Neural progenitor cell (in vitro differentiated cells): ENCODE measurements around the gene ANKRD28.

ENCODE experiments used
- EZH2 ChIP-seq: fragments of 200-600 bp; sonication (generic); IDR thresholded peaks from 2 replicates; pipeline ENCODE4 v1.6.1; 2017; ENCODE audit warnings: antibody characterized with exemption, mild to moderate bottlenecking, moderate library complexity
- EZH2phosphoT487 ChIP-seq: fragments of 200-600 bp; sonication (generic); IDR thresholded peaks from 2 replicates; pipeline ENCODE4 v1.6.1; 2017; ENCODE audit warnings: antibody characterized with exemption
- TF ChIP-seq, protein P1 (sequence below): fragments of 200-600 bp; sonication (generic); IDR thresholded peaks from 2 replicates; pipeline ENCODE4 v1.5.1; 2017; ENCODE audit warnings: antibody characterized with exemption, mild to moderate bottlenecking

DNA sequence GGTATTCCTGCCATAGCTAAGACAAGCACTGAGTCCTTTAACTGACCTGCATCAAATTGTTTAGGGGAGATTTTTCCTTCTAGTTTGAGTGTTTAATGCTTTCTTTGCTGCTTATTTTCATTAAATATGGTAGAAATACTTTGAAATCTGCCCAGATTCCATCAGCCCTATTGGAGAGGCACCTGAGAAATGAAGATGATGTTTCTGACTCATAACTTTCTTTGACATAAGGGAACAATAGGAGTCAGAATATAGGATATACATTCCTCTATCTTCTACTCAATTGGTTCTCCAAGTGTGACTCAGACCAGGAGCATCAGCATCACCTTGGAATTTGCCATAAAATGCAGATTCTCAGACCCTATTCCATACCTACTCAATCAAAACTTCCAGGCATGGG, 168.8 kb downstream of the ANKRD28 start:
- no peak for TF ChIP-seq EZH2
- TF ChIP-seq, protein P1, sequence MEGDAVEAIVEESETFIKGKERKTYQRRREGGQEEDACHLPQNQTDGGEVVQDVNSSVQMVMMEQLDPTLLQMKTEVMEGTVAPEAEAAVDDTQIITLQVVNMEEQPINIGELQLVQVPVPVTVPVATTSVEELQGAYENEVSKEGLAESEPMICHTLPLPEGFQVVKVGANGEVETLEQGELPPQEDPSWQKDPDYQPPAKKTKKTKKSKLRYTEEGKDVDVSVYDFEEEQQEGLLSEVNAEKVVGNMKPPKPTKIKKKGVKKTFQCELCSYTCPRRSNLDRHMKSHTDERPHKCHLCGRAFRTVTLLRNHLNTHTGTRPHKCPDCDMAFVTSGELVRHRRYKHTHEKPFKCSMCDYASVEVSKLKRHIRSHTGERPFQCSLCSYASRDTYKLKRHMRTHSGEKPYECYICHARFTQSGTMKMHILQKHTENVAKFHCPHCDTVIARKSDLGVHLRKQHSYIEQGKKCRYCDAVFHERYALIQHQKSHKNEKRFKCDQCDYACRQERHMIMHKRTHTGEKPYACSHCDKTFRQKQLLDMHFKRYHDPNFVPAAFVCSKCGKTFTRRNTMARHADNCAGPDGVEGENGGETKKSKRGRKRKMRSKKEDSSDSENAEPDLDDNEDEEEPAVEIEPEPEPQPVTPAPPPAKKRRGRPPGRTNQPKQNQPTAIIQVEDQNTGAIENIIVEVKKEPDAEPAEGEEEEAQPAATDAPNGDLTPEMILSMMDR = no peak
- TF ChIP-seq EZH2phosphoT487 = no peak
